Stimulated activated CD4-positive, alpha-beta T cell treated with anti-CD3 and anti-CD28 coated beads, TNF-alpha, amount 100 ng/mL, for 48 hours (primary cell): ENCODE results near the gene ARHGEF16.
A peak's percentile ranks its signal among the peaks of the same experiment; 100 is the strongest.

Experiments
- DNase-seq, 3 donors: peaks; one replicate each; pipeline ENCODE4 v3.0.0-alpha.2; 2020; ENCODE audit warnings: low read depth in 3 of 3

ARHGEF16 gene

GRCh38 chr1:3502641-3503524 is 48.4 kb downstream of the ARHGEF16 start:
- no peak for DNase-seq

DNA sequence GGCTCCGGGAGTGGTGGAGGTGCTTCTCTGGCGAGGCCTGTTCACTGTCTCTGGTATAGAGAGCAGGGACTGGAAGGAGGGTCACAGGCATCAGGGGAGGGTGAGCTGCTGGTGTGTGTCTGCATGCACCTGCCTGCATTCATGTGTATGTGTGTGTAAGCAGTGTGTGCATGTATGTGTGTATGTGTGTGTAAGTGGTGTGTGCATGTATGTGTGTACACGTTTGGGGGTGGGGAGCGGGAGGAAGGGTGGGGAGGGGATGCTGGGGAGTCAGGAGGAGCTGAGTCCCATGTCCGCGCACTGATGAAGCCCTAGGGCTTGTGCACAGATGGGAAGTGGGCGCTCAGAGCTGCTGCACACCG is 49.0 kb downstream of the ARHGEF16 start:
- no peak for DNase-seq

GRCh38 chr1:3504151-3504821 is 49.8 kb downstream of the ARHGEF16 start:
- no peak for DNase-seq

- DNase-seq: no peak
These were observed 50.3 kb downstream of the ARHGEF16 start for GRCh38 chr1:3504822-3505153.

GRCh38 chr1:3505161-3505560 is 50.7 kb downstream of the ARHGEF16 start:
- no peak for DNase-seq

- no peak for DNase-seq
These were observed 51.6 kb downstream of the ARHGEF16 start for GRCh38 chr1:3506041-3506440.

GRCh38 chr1:3506943-3507342 is 52.5 kb downstream of the ARHGEF16 start:
- no peak for DNase-seq

- no peak for DNase-seq
These were observed 53.3 kb downstream of the ARHGEF16 start for GRCh38 chr1:3507636-3508275.

DNA sequence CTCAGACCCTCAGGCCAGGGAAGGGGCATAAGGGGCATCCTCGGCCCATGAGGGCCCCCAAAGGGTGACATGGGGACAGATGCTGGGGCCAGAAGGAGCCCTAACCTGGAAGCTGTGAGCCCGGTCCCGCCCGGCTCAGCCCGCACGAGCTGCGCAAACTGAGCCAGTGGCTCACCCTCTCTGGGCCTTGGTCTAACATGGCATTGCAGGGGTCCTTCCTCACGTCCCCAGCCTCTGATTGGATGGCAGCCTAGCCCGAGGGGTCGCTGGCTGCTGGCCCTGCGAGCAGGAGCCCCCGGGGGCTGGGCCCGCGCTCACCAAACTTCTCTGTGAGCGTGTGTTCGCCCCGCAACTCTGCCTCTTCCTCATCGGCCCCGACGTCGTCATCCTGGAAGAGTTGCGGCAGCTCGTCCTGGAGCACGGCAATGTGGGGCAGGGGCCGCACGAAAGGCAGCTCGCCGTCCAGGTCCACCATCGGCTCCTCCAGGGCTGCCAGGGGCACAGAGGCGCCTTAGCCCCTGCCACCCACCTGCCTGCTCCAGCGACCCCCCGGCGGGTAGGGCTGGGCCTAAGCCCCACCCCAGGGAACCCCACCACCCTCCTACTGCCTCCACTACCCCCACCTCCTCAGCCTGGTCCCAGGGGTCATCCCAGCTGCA is 54.4 kb downstream of the ARHGEF16 start:
- DNase-seq: no peak

- no peak for DNase-seq
These were observed 55.3 kb downstream of the ARHGEF16 start for GRCh38 chr1:3509721-3510120.

GRCh38 chr1:3510136-3510955 is 55.9 kb downstream of the ARHGEF16 start:
- no peak for DNase-seq

DNA sequence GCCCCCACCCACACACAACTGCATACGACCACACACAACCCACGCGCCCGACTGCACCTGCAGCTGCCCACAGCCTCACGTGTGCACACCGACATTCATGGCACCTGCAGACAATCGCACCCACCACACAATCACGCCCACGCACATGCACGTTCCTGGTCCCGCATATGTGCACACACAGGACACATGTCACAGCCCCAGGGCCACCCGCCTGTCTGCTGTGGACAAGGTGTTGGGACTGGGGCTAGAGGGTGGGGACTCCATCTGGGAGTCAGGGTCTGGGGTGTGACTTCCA is 56.4 kb downstream of the ARHGEF16 start:
- no peak for DNase-seq

DNA sequence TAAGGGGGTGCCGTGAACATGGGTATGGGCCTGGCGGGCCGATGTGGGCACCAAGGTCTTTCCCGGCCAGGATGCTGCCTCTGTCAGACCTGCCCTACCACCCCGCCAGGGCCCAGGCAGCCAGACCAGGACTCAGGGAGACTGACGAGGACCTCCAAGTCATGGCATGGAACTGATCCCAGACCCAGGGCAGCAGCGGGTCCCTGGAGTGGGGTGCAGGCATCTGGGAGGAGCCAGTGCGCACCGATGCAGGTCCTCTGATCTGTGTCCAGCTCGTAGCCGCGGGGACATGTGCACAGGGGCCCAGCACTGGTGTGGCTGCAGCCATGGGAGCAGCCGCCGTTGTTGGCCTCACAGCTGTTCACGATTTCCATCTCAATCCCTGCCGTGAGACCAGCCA is 56.8 kb downstream of the ARHGEF16 start:
- DNase-seq: no peak

DNA sequence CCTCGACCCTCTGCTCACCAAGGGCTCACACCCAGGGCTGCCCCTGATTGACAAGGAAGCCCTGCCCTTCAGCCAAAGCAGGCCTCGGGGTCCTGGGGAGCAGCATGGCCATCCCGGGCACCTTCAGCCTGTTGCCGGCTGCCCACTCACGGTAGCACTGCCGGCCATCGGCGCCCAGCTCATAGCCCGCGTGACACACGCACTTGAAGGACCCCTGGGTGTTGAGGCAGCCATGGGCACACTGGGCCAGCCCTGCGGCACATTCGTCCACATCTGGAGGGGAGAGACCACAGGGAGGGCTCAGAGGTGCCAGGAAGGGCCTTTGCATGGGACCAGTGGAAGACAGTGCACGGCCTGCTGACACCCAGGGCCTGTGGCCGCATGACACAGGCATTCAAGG is 57.4 kb downstream of the ARHGEF16 start:
- DNase-seq: no peak

DNA sequence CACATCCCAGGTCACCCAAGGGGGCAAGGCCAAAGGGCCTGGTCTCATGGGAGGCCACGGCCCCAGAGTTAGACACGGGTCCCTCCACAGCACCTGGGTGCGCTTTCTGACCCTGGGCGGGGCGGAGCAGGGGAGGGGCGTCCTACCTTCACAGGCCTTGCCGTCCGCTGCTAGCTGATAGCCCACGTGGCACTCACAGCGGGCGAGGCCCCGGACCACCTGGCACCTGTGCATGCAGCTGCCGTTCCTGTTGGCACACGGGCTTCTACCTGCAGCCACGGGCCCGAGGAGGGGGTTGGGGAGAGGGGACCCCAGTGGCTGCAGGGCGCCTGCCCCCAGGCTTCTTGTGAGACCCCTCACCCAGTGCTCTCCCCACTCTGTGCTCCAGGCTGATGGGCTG is 59.9 kb downstream of the ARHGEF16 start:
- DNase-seq: no peak

- DNase-seq: no peak
These were observed 60.8 kb downstream of the ARHGEF16 start for GRCh38 chr1:3515272-3515671.

DNA sequence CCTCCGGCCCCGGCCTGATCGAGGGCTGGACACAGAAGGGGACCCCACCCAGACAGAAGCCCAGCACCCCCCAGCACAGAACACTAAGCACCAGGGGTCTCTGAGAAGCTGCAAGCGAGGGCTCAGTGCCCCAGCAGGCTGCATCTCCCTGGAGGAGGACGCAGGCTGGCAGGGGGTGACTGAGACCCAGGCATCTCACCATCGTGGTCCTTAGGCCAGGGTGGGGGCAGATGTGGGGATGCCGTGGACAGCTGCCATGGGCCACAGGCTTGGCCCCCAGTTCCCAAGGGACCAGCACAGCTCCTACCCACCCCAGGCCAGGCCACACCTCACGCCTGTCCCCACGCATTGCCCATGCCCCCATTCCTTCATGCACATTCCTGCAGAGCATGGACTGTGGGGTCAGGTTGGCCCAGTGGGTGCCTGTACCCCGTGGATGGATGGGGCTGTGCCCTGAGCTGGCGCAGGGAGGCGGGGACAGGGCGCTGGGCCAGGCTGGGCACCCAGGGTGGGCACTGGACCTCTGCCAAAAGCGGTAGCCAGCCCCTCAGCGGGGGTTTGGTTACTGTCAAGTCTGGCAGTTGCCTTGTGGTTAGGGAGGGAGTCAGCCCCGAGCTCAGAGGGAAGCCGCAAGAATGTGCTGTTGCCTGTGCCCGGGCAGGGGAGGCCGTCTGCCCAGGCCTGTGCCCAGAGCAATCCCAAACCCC is 61.5 kb downstream of the ARHGEF16 start:
- DNase-seq: no peak

DNA sequence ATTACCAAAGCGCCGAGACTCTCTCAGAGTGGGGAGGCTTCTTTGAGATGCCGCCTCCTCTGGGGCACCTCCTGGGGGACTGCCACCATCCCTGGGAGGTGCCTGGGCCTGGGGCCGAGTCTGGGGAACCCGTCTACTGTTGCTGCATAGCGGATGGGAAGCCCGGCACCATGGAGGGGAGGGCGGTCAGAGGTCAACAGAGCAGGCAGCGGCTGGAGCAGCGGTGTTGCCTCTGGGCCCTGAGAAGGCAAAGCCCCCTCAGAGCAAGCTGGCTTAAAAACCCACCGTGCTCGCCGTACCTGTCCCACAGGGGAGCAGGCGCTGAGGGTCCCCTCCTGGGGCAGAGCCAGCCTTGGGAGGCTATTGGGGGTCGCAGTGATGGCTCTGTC is 62.0 kb downstream of the ARHGEF16 start:
- no peak for DNase-seq

- no peak for DNase-seq
These were observed 62.6 kb downstream of the ARHGEF16 start for GRCh38 chr1:3516911-3517675.

- DNase-seq: peak in 1 of 3 donors; percentile 14
These were observed 63.8 kb downstream of the ARHGEF16 start for GRCh38 chr1:3518256-3518655.
